ENCODE results near the gene TNIP2. TPM values are rescaled to one million over a fixed set of nuclear protein-coding genes. Genes with fewer than 3 reads are reported as not detected.
"Not testable (repeated sequence)": the region's sequence is repeated elsewhere in the genome, so short reads cannot be mapped to it uniquely, and the experiment has no call there.

Gene TNIP2
- total and polyA plus RNA-seq, 2 donors (not counting 1 experiment from before 2014, with no cell fraction given), result 47.6 to 71.9 TPM

DNA sequence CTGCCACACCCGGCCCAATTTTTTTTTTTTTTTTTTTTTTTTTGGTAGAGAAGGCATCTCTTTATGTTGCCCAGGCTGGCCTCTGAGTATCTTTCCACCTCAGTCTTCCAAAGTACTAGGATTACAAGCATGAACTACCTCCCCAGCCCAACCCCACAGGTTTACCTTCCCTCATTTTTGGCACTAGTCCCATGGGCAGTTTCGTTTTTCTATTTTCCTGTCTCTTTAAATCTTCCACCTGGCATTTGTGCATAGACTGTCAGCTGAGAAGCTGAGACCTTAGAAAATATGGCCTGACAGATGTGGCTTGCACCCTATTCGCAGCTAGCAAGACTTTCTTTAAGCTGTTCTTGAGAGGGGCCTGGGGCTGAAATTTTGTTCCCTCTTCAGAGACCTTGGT is 27.9 kb downstream of the TNIP2 start:
- Mint-ChIP-seq H3K27ac (no peak overlapping the region), H3K9me3 (ENCODE audit: insufficient read depth) (no peaks in the 10 kb centered on the region), H3K4me3 (no peak overlapping the region), H3K27me3 (no peaks in the 10 kb centered on the region), H3K4me1 (no peaks in the 10 kb centered on the region)
- WGBS (ENCODE audit: insufficient coverage), result 88% methylated on average over 2 of the region's 3 CpGs
- ChIA-PET CTCF (interaction anchor here (0.6 to 1.4 kb wide), 2 partner anchors 162 to 508 kb away, joined by 3 to 4 read pairs; no protein-coding TSS in a partner anchor), POLR2A (interaction anchor here (0.7 kb wide), 1 partner anchor 248 kb away, joined by 5 read pairs; no protein-coding TSS in a partner anchor)
- H4K20me1 ChIP-seq (ENCODE audit: control insufficient read depth, insufficient read depth, low read length, poor library complexity, severe bottlenecking), result no peaks in the 10 kb centered on the region
- intact Hi-C loops (cut with micrococcal nuclease), result no loop called here
- DNase-seq (no peak), ATAC-seq (ENCODE audit: low read depth) (no peak)
- H3K4me1 ChIP-seq (ENCODE audit: control insufficient read depth in 2 of 2, insufficient read depth in 2 of 2, low read length in 2 of 2), result no peaks in the 10 kb centered on the region
- no peak overlapping the region for H3K9ac ChIP-seq (ENCODE audit: low read length)
- H3K27ac ChIP-seq (ENCODE audit: low read length in 2 of 2), result no peak overlapping the region
- peaks cover 1 to 34% of the 10 kb centered on the region in 2 experiments for H3K36me3 ChIP-seq (replicated peaks in 1 of 2; ENCODE audit: control extremely low read depth in 1 of 2, control insufficient read depth in 1 of 2, extremely low read depth in 1 of 2, insufficient read depth in 2 of 2, low read length in 1 of 2)
- no peak overlapping the region for H3K4me2 ChIP-seq (replicated peaks; ENCODE audit: low read depth, low read length, poor library complexity, severe bottlenecking)
- no peaks in the 10 kb centered on the region for H3K9me3 ChIP-seq (ENCODE audit: control extremely low read depth in 1 of 3, control insufficient read depth in 2 of 3, insufficient read depth in 1 of 3, low read length in 2 of 3)
- H3K79me2 ChIP-seq (ENCODE audit: control insufficient read depth, insufficient read depth, low read length), result no peaks in the 10 kb centered on the region
- no peak overlapping the region for H2AFZ ChIP-seq (ENCODE audit: insufficient read depth, low read depth, low read length, poor library complexity, severe bottlenecking)
- no peaks in the 10 kb centered on the region for H3K27me3 ChIP-seq (replicated peaks in 1 of 4; ENCODE audit: control extremely low read depth in 1 of 4, control insufficient read depth in 3 of 4, insufficient read depth in 4 of 4, low read length in 3 of 4)
- TF ChIP-seq CTCF (IDR thresholded peaks at IDR 0.05), result no peak
- no peak for TF ChIP-seq EZH2 (IDR thresholded peaks at IDR 0.05; ENCODE audit: borderline replicate concordance, insufficient read depth, low read depth, low read length, poor library complexity, severe bottlenecking)
- no peak overlapping the region for H3K4me3 ChIP-seq (ENCODE audit: control extremely low read depth in 1 of 5, extremely low read depth in 1 of 5, insufficient read depth in 1 of 5, low read depth in 2 of 5, low read length in 4 of 5)

GRCh38 chr4:2726881-2727280 is 29.3 kb downstream of the TNIP2 start:
- H3K36me3 ChIP-seq (replicated peaks in 1 of 2; ENCODE audit: control extremely low read depth in 1 of 2, control insufficient read depth in 1 of 2, extremely low read depth in 1 of 2, insufficient read depth in 2 of 2, low read length in 1 of 2), result peaks cover 1 to 29% of the 10 kb centered on the region in 2 experiments
- H2AFZ ChIP-seq (ENCODE audit: insufficient read depth, low read depth, low read length, poor library complexity, severe bottlenecking); H3K27me3 ChIP-seq (replicated peaks in 1 of 4; ENCODE audit: control extremely low read depth in 1 of 4, control insufficient read depth in 3 of 4, insufficient read depth in 4 of 4, low read length in 3 of 4); H3K9me3 Mint-ChIP-seq (ENCODE audit: insufficient read depth); H3K4me1 Mint-ChIP-seq; H3K4me3 Mint-ChIP-seq; H3K27ac ChIP-seq (ENCODE audit: low read length in 2 of 2); H3K4me1 ChIP-seq (ENCODE audit: control insufficient read depth in 2 of 2, insufficient read depth in 2 of 2, low read length in 2 of 2); H3K79me2 ChIP-seq (ENCODE audit: control insufficient read depth, insufficient read depth, low read length); H4K20me1 ChIP-seq (ENCODE audit: control insufficient read depth, insufficient read depth, low read length, poor library complexity, severe bottlenecking); DNase-seq; H3K4me3 ChIP-seq (ENCODE audit: control extremely low read depth in 1 of 5, extremely low read depth in 1 of 5, insufficient read depth in 1 of 5, low read depth in 2 of 5, low read length in 4 of 5); H3K4me2 ChIP-seq (replicated peaks; ENCODE audit: low read depth, low read length, poor library complexity, severe bottlenecking); H3K9ac ChIP-seq (ENCODE audit: low read length); H3K27me3 Mint-ChIP-seq; H3K9me3 ChIP-seq (ENCODE audit: control extremely low read depth in 1 of 3, control insufficient read depth in 2 of 3, insufficient read depth in 1 of 3, low read length in 2 of 3); intact Hi-C loops (cut with micrococcal nuclease); H3K27ac Mint-ChIP-seq; ATAC-seq (ENCODE audit: low read depth): not testable (repeated sequence)
- CTCF ChIA-PET, result interaction anchor here (1.4 kb wide), 1 partner anchor 507 kb away, joined by 4 read pairs; no protein-coding TSS in a partner anchor
- 98% methylated on average over 16 of the region's 17 CpGs for WGBS (ENCODE audit: insufficient coverage)
- POLR2A ChIA-PET, result interaction anchor here (0.7 kb wide), 1 partner anchor 225 kb away, joined by 3 read pairs; no protein-coding TSS in a partner anchor
